ENCODE results near the gene ARHGAP42. TPM values are rescaled to one million over a fixed set of nuclear protein-coding genes. Genes with fewer than 3 reads are reported as not detected.
"Not testable (repeated sequence)": the region's sequence is repeated elsewhere in the genome, so short reads cannot be mapped to it uniquely, and the experiment has no call there.

The ARHGAP42 gene
- polyA plus RNA-seq, 1 donor: 25.6 TPM

DNA sequence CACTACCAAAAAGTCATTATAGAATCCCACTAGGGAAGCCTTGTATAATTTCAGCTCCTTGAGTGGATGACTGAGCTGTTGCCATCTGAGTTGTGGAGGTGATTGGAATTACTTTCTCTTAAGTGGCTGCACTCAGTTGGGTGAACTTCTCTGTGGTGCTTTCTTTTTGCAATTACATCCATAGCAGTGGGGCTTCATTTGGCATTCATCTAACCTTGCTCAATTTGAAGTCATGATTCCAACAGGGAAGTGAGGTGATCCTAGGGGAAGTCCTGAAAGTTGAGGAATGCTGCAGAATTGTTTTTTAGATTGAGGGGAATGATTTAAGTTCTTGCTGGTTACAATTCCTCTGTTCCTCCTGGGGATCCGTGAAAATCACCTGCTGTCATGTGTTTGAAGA, 39.6 kb downstream of the ARHGAP42 start:
- no peak for DNase-seq (ENCODE audit: low read depth)

- no peak for DNase-seq (ENCODE audit: low read depth)
Observed at GRCh38 chr11:100727410-100727809, 40.3 kb downstream of the ARHGAP42 start.

- DNase-seq (ENCODE audit: low read depth): no peak
Observed at GRCh38 chr11:100730266-100730665, 43.2 kb downstream of the ARHGAP42 start.

DNA sequence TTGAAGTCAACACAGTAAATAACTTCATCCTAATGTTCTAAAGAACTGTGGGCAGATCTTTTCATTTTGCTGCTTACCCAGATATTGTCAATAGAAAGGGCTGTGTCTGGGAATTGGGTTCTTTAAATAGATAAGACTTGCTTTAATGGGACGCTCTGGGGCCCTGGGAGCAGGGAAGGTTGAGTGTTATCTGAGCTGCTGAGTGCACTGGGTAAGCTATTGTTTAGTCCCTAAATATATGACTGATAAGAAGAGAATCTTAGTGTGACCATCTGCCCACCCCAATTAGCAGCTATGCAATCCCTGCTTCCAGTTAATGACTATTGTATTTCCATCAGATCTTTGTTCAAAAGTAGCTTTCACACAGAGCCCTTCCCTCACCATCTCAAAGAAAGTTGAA, 44.4 kb downstream of the ARHGAP42 start:
- DNase-seq (ENCODE audit: low read depth): no peak

DNA sequence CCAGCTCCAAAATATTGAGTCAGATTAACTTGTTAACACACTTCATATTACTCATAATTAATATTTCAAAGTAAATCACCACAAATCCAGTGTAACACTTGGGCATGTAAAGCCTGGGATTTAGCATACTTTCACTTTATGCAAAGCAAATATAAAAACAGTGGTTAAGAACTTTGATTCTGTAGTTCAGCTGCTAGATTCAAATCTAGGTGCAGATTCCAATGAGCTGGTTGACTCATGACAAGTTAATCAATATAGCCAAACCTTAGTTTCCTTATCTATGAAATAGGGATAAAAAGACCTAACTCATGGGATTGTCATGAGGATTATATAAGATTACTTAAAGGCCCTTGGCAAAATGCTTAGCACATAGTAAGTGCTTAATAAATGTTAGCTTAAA, 45.9 kb downstream of the ARHGAP42 start:
- no peak for DNase-seq (ENCODE audit: low read depth)

GRCh38 chr11:100734743-100735527, 47.8 kb downstream of the ARHGAP42 start:
- DNase-seq (ENCODE audit: low read depth): no peak

- DNase-seq (ENCODE audit: low read depth): no peak
Observed at GRCh38 chr11:100735949-100736675, 49.0 kb downstream of the ARHGAP42 start.

DNA sequence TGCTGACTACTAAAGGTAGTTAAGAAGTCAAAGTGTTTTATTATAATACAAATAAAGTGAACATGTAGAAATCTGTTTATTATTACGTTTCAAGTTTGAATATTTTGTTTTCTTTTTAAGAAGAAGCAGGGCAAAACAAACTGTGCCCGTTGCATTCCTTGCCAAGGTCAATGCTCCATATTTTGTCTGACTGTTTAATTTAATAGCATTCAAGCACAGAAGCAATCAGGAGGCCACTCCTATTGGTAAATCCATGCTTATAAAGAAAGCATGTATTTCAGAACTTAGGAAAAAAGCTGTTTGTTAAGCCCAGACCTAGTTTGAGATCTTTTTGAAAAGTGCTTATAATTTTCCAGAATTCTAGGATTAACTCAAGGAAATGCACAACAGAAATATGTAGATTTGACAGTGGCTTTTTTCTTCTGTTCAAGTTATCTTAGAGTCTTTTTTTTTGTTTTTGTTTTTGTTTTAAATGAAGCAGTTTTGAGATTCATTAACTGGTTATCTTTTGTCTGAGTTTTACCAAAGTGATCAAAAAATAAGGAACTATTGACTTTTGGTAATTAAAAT, 51.7 kb downstream of the ARHGAP42 start:
- DNase-seq (ENCODE audit: low read depth): no peak

- DNase-seq (ENCODE audit: low read depth): no peak
Observed at GRCh38 chr11:100739666-100740065, 52.6 kb downstream of the ARHGAP42 start.

DNA sequence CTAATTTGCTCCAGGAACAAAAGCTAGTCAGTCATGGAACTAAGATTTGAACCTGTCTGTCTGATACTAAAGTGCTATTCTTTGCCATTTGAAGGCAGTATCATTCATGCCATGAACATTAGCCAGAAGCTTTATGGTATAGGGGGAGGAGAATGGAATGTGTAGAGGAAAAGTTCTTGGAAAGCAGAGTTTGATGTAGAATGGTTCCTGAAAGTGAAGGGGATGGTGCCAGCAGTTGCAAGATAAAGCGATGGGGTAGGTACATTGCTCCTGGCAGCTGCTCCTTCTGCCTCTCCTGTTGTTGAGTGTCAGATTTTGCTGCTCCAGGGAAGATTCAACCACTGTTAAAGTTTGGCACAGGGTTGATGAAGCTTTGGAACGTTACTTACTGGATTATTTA, 53.4 kb downstream of the ARHGAP42 start:
- DNase-seq (ENCODE audit: low read depth): no peak

GRCh38 chr11:100741866-100742625, 55.0 kb downstream of the ARHGAP42 start:
- DNase-seq (ENCODE audit: low read depth): no peak

- DNase-seq (ENCODE audit: low read depth): no peak
Observed at GRCh38 chr11:100746448-100746847, 59.4 kb downstream of the ARHGAP42 start.

DNA sequence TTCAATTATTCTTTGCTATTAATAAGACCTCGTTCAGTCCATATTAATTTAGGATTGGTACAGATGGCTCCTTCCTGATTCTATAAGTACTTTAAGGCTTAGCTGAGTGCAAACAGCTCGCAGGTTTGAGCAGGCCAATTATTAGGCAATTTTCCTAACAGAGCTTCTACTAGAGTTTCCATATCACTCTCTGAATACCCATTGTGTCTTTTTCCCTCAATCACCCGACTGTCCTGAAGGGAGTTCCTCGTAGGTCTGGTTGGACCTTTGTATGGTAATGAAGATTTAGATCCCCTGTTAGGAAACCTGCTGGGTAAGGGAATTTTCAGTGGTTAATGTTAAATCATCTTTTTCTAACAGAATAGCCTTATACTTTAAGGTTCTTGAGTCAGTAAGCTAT, 61.1 kb downstream of the ARHGAP42 start:
- no peak for DNase-seq (ENCODE audit: low read depth)

DNA sequence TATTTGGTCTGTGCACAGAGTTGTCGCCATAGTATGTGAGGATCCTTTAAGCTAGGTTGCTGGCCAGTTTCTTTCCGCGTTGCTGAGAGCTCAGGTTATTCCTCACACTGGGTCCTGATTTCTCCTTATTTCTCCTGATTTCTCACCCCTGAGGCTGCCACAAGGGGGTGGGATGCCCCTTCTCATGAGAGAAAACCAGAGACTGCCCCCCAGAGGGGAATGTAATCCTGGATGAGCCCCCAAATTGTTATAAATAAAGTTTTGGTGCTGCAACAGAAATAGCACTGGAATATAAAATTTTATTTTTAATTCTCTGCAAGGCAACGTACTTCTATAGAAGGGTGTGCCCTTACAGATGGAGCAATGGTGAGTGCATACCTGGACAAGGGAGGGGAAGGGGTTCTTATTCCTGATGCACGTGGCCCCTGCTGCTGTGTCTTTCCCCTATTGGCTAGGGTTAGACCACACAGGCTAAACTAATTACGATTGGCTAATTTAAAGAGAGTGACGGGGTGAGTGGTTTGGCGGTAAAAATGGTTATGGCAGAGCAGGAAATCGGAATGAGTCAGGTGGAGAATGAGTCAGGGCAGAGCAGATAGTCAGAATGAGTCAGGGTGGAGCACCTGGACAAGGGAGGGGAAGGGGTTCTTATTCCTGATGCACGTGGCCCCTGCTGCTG, 62.9 kb downstream of the ARHGAP42 start:
- DNase-seq (ENCODE audit: low read depth): not testable (repeated sequence)

DNA sequence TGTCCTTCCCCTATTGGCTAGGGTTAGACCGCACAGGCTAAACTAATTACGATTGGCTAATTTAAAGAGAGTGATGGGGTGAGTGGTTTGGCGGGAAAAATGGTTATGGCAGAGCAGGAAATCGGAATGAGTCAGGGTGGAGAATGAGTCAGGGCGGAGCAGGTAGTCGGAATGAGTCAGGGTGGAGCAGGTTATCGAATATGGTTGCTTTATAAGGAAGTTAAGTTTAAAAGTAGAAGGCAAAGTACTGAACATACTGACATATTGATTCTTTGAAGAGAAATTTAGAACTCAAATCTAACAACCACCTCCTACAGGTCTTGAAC, 63.4 kb downstream of the ARHGAP42 start:
- DNase-seq (ENCODE audit: low read depth): not testable (repeated sequence)

DNA sequence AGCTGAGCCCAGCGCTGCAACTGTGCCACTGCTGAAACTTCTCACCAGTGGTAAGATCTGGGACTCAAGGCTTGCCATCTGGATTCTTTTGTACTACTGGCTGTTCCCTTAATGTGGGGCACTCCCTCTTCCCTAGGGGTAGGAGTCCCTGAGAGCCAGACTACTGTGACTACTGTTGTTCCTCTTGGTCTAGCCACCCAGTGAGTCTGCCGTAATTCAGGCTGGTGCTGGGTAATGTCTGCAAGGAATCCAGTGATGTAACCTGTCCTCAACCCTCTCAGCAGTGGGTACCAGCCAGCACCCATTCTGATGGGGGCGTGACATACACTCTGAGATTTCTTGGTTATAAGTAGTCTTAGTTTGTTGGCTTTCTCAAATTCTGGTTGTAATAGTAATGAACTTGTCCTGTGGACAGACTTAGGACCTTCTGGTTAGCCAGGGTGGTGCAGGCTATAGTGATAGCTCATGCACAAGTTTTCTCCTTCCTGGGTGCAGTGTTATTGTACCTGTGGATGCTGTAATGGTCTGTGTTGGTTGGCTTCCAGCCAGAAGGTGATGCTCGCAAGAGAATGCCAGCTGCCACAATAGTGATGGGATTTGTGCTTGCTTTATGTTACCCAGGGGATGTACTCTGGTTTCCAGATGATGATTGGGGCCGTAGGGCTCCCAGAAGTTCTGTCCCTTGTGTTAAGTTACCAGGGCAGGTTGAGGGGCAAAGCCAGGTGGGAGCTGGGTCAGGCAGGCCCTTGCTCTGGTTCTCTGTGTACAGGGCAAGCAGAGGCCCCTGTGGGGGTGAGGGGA, 65.5 kb downstream of the ARHGAP42 start:
- no peak for DNase-seq (ENCODE audit: low read depth)

DNA sequence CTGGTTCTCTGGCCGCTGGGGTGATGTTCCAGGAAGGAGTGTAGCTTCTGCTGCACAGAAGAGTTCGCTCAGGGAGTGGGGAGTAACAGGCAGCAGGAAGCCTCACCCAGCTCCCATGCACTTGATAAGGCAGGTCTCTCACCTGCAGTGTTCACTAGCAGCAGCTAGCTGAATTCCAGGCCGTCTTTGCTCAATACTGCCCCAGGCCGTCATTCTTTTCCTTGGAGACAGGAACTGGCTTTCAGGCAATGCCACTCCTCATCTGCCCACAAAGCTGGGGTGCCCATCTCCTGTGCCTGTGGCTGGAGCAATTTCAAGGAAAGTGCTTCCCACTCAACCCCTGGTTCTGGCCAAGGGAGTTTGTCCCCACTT, 66.1 kb downstream of the ARHGAP42 start:
- no peak for DNase-seq (ENCODE audit: low read depth)

- DNase-seq (ENCODE audit: low read depth): no peak
Observed at GRCh38 chr11:100753571-100753970, 66.5 kb downstream of the ARHGAP42 start.

- DNase-seq (ENCODE audit: low read depth): no peak
Observed at GRCh38 chr11:100756559-100756958, 69.5 kb downstream of the ARHGAP42 start.

GRCh38 chr11:100757646-100758045, 70.6 kb downstream of the ARHGAP42 start:
- DNase-seq (ENCODE audit: low read depth): no peak

DNA sequence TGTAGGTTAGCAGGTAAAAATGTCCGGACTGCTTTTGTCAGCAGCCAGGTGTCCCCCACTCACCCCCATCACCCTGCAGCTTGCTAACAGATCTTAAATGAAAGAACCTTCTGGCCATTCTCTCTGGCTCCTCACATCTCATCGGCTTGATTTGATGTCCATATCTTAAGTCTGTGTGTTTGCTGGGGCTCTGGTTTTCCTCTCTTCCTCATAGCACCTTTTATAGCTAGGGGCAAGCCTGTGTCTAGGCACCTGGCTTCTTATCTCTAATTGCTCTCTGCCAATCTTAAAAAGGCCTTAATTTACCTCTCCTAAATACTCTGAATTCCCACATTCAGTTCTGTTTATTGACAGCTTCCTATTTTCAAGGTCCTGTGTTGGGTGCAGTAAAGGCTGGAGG, 72.0 kb downstream of the ARHGAP42 start:
- DNase-seq (ENCODE audit: low read depth): no peak

Measured in forelimb muscle (tissue), 1 donor.